MM.1S (cell line): ENCODE measurements around the gene FOXP1.
"Not testable (repeated sequence)": the region's sequence is repeated elsewhere in the genome, so short reads cannot be mapped to it uniquely, and the experiment has no call there.

Source experiments
- EZH2 ChIP-seq: fragments of 300-600 bp; sonication (generic); optimal IDR thresholded peaks from 2 replicates; pipeline ENCODE3; 2017; ENCODE audit warnings: low read depth, mild to moderate bottlenecking, antibody characterized with exemption, low read length, mixed read lengths
- TF ChIP-seq, protein P1 (sequence below): fragments of 300-600 bp; sonication (generic); IDR thresholded peaks from 2 replicates; pipeline ENCODE4 v1.5.1; 2016; ENCODE audit warnings: antibody characterized with exemption, low read length, mixed read lengths

GRCh38 chr3:71014616-71015015 is 568.9 kb downstream of the FOXP1 start:
- TF ChIP-seq, protein P1, sequence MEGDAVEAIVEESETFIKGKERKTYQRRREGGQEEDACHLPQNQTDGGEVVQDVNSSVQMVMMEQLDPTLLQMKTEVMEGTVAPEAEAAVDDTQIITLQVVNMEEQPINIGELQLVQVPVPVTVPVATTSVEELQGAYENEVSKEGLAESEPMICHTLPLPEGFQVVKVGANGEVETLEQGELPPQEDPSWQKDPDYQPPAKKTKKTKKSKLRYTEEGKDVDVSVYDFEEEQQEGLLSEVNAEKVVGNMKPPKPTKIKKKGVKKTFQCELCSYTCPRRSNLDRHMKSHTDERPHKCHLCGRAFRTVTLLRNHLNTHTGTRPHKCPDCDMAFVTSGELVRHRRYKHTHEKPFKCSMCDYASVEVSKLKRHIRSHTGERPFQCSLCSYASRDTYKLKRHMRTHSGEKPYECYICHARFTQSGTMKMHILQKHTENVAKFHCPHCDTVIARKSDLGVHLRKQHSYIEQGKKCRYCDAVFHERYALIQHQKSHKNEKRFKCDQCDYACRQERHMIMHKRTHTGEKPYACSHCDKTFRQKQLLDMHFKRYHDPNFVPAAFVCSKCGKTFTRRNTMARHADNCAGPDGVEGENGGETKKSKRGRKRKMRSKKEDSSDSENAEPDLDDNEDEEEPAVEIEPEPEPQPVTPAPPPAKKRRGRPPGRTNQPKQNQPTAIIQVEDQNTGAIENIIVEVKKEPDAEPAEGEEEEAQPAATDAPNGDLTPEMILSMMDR: not testable (repeated sequence)
- TF ChIP-seq EZH2: not testable (repeated sequence)
